Stimulated activated CD4-positive, alpha-beta T cell treated with anti-CD3 and anti-CD28 coated beads, Interleukin-2, amount 100 ng/mL, for 4 hours (primary cell): ENCODE measurements around the gene EXOC8.
A peak's percentile ranks its signal among the peaks of the same experiment; 100 is the strongest.

Experiments used
- DNase-seq: peaks from one replicate; pipeline ENCODE4 v3.0.0-alpha.2; 2020; ENCODE audit warnings: low read depth

EXOC8 gene

GRCh38 chr1:231337472-231338269, at the start of gene EXOC8:
TSS of gene EXOC8 (minus strand) at chr1:231337852. CDS start at chr1:231337745, 107 bp downstream.
- peak; percentile 94 for DNase-seq

GRCh38 chr1:231386466-231386865, 48.8 kb upstream of the EXOC8 start:
- no peak for DNase-seq

- DNase-seq = no peak
Observed at GRCh38 chr1:231385416-231385748, 47.7 kb upstream of the EXOC8 start.

- DNase-seq = no peak
Observed at GRCh38 chr1:231384696-231385415, 47.2 kb upstream of the EXOC8 start.

- no peak for DNase-seq
Observed at GRCh38 chr1:231383159-231383860, 45.7 kb upstream of the EXOC8 start.

- DNase-seq = no peak
Observed at GRCh38 chr1:231382426-231382825, 44.8 kb upstream of the EXOC8 start.

GRCh38 chr1:231381729-231382128, 44.1 kb upstream of the EXOC8 start:
- DNase-seq = no peak

GRCh38 chr1:231376875-231377549, 39.4 kb upstream of the EXOC8 start:
- DNase-seq = no peak

GRCh38 chr1:231376101-231376500, 38.4 kb upstream of the EXOC8 start:
- no peak for DNase-seq

GRCh38 chr1:231374394-231374793, 36.7 kb upstream of the EXOC8 start:
- DNase-seq = no peak

- DNase-seq = no peak
Observed at GRCh38 chr1:231372501-231372900, 34.8 kb upstream of the EXOC8 start.

GRCh38 chr1:231369282-231369681, 31.6 kb upstream of the EXOC8 start:
- no peak for DNase-seq

GRCh38 chr1:231364192-231364591, 26.5 kb upstream of the EXOC8 start:
- DNase-seq = no peak

GRCh38 chr1:231363624-231364023, 26.0 kb upstream of the EXOC8 start:
- DNase-seq = no peak

GRCh38 chr1:231362325-231362724, 24.7 kb upstream of the EXOC8 start:
- no peak for DNase-seq

- no peak for DNase-seq
Observed at GRCh38 chr1:231359113-231359512, 21.5 kb upstream of the EXOC8 start.

GRCh38 chr1:231357831-231358354, 20.2 kb upstream of the EXOC8 start:
- peak; percentile 26 for DNase-seq

GRCh38 chr1:231357187-231357772, 19.6 kb upstream of the EXOC8 start:
- DNase-seq = no peak

- no peak for DNase-seq
Observed at GRCh38 chr1:231355171-231355570, 17.5 kb upstream of the EXOC8 start.

- no peak for DNase-seq
Observed at GRCh38 chr1:231354330-231355020, 16.8 kb upstream of the EXOC8 start.

GRCh38 chr1:231353086-231353485, 15.4 kb upstream of the EXOC8 start:
- no peak for DNase-seq
